OCI-LY1 (cell line): ENCODE results near the gene CXCL12.

Experiments used
- H2AFZ ChIP-seq: fragments of 200-600 bp; sonication (generic), shearing (Covaris generic); 2 replicates; pipeline ENCODE4 v1.6.0; 2014; ENCODE audit warnings: antibody characterized with exemption, mild to moderate bottlenecking, low read length
- H3F3A ChIP-seq: fragments of 200-600 bp; sonication (generic), shearing (Covaris generic); 2 replicates; pipeline ENCODE4 v1.6.0; 2014; ENCODE audit warnings: mild to moderate bottlenecking, antibody characterized with exemption, low read length, moderate library complexity; ENCODE audit not compliant: insufficient read depth
- H3K27ac ChIP-seq: fragments of 200-600 bp; sonication (generic); 2 replicates; pipeline ENCODE4 v1.5.1; 2014; ENCODE audit warnings: low read length, mixed run types, mild to moderate bottlenecking, low read depth; ENCODE audit not compliant: poor library complexity, severe bottlenecking
- H3K27me3 ChIP-seq: fragments of 200-600 bp; sonication (generic); 2 replicates; pipeline ENCODE4 v1.6.0; 2014; ENCODE audit warnings: antibody characterized with exemption, mild to moderate bottlenecking, low read length, moderate library complexity; ENCODE audit not compliant: insufficient read depth
- H3K36me3 ChIP-seq: fragments of 200-600 bp; sonication (generic); 2 replicates; pipeline ENCODE4 v1.6.1; 2014; ENCODE audit warnings: mild to moderate bottlenecking, antibody characterized with exemption, low read length, moderate library complexity, mixed read lengths; ENCODE audit not compliant: insufficient read depth
- H3K4me1 ChIP-seq: fragments of 200-600 bp; sonication (generic); 2 replicates; pipeline ENCODE4 v1.5.1; 2014; ENCODE audit warnings: mild to moderate bottlenecking, low read length, moderate library complexity; ENCODE audit not compliant: insufficient read depth, severe bottlenecking
- H3K4me2 ChIP-seq: fragments of 200-600 bp; sonication (generic), shearing (Covaris generic); 2 replicates; pipeline ENCODE4 v1.6.1; 2014; ENCODE audit warnings: low read length
- H3K4me3 ChIP-seq: fragments of 200-600 bp; sonication (generic); 2 replicates; pipeline ENCODE4 v1.5.1; 2014; ENCODE audit warnings: low read length, low read depth, mild to moderate bottlenecking, mixed read lengths; ENCODE audit not compliant: poor library complexity, severe bottlenecking
- H3K79me2 ChIP-seq: fragments of 200-600 bp; shearing (Covaris generic); 2 replicates; pipeline ENCODE4 v1.6.1; 2016; ENCODE audit warnings: mixed run types, low read length, mixed read lengths; ENCODE audit not compliant: insufficient read depth
- H3K9ac ChIP-seq: fragments of 200-600 bp; sonication (generic), shearing (Covaris generic); 2 replicates; pipeline ENCODE4 v1.6.1; 2014; ENCODE audit warnings: mild to moderate bottlenecking, low read length, mixed read lengths
- H3K9me2 ChIP-seq: fragments of 200-600 bp; sonication (generic), shearing (Covaris generic); 2 replicates; pipeline ENCODE4 v1.6.1; 2014; ENCODE audit warnings: low read depth, mild to moderate bottlenecking, low read length, mixed read lengths
- H3K9me3 ChIP-seq: fragments of 200-600 bp; shearing (Covaris generic); 2 replicates; pipeline ENCODE4 v1.6.1; 2014; ENCODE audit warnings: low read length, mixed read lengths
- H4K20me1 ChIP-seq: fragments of 200-600 bp; sonication (generic), shearing (Covaris generic); 2 replicates; pipeline ENCODE4 v1.6.0; 2016; ENCODE audit warnings: mild to moderate bottlenecking, low read length; ENCODE audit not compliant: insufficient read depth
- EZH2 ChIP-seq: fragments of 200-600 bp; sonication (generic), shearing (Covaris generic); IDR thresholded peaks from 2 replicates; pipeline ENCODE4 v1.8.0; 2017; ENCODE audit warnings: borderline replicate concordance, mixed run types, mild to moderate bottlenecking, antibody characterized with exemption, low read length, moderate library complexity, mixed read lengths
- TF ChIP-seq, protein P1 (sequence below): fragments of 200-600 bp; sonication (generic), shearing (Covaris generic); IDR thresholded peaks from 2 replicates; pipeline ENCODE4 v1.5.1; 2017; ENCODE audit warnings: mild to moderate bottlenecking, antibody characterized with exemption, low read length, moderate library complexity, mixed read lengths

Gene CXCL12

DNA sequence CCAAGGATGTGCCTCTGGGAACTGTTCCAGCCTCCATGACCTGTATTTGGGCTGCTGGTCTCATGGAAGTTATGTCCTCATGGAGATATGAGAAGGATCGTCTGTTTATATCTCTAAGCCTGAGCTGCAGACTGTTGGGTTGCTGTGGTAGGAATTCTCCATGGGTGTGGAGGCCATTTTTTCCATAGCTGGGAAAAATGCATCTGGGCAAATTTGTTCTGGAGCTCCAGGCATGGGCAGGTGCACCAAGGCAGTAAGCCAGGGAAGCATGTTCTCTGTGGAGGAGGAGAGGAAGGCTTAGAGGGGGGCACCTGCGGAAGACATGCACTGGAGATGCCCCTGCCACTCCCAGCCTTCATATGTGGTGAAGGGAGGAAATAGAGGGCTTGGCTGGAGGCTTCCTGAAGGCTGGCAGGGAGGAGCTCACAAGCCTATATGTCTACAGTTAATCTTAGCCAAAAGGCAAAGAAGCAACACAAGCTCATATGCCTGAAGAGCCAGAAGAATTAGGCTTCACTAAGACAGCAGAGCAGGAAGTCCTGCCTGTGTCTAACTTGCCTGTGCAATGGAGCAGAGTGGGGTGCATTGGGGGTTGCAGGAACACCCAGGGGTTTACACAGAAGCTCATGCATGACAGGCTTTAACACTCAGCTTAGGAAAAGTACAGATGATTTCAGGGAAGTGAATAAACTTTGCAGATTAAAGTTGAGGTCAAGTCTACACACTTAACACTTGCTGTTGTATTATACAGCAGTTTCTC lies 35.1 kb upstream of the CXCL12 start:
- Histone ChIP-seq H2AFZ (no peak overlapping the region), H3K27me3 (no peaks in the 10 kb centered on the region), H3K4me2 (no peak overlapping the region), H3K4me1 (no peaks in the 10 kb centered on the region), H3K4me3 (no peak overlapping the region), H3K9me2 (no peaks in the 10 kb centered on the region), H3K9ac (no peak overlapping the region), H3K36me3 (no peaks in the 10 kb centered on the region), H3K27ac (no peak overlapping the region), H3K9me3 (no peaks in the 10 kb centered on the region), H3K79me2 (no peaks in the 10 kb centered on the region), H4K20me1 (no peaks in the 10 kb centered on the region), H3F3A (no peaks in the 10 kb centered on the region)
- no peak for TF ChIP-seq EZH2

DNA sequence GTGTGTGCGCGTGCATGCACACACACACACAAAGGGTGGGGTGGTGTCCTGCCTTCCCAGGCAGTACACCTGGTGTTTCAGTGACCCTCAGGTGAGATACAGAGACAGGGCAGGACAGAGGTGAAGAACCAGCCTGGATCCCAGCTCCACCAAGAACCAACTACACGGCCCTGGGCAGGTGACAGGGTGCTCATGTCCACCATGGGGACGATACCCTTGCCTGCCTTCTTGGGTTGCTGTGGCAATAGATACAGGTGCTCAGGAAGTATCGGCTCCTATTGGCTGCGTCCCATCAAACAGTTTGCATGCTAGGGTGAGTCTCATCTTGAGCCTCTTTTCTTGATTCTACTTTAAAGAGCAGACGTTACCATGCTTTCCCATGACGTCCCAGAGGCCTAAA lies 33.7 kb upstream of the CXCL12 start:
- H3K9me2 ChIP-seq: no peaks in the 10 kb centered on the region
- H3F3A ChIP-seq: no peaks in the 10 kb centered on the region
- no peaks in the 10 kb centered on the region for H3K27me3 ChIP-seq
- H3K4me1 ChIP-seq: no peaks in the 10 kb centered on the region
- H3K9ac ChIP-seq: no peak overlapping the region
- TF ChIP-seq, protein P1, sequence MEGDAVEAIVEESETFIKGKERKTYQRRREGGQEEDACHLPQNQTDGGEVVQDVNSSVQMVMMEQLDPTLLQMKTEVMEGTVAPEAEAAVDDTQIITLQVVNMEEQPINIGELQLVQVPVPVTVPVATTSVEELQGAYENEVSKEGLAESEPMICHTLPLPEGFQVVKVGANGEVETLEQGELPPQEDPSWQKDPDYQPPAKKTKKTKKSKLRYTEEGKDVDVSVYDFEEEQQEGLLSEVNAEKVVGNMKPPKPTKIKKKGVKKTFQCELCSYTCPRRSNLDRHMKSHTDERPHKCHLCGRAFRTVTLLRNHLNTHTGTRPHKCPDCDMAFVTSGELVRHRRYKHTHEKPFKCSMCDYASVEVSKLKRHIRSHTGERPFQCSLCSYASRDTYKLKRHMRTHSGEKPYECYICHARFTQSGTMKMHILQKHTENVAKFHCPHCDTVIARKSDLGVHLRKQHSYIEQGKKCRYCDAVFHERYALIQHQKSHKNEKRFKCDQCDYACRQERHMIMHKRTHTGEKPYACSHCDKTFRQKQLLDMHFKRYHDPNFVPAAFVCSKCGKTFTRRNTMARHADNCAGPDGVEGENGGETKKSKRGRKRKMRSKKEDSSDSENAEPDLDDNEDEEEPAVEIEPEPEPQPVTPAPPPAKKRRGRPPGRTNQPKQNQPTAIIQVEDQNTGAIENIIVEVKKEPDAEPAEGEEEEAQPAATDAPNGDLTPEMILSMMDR: no peak
- TF ChIP-seq EZH2: no peak
- H3K79me2 ChIP-seq: no peaks in the 10 kb centered on the region
- no peaks in the 10 kb centered on the region for H3K36me3 ChIP-seq
- H3K4me3 ChIP-seq: no peak overlapping the region
- H3K4me2 ChIP-seq: no peak overlapping the region
- no peak overlapping the region for H2AFZ ChIP-seq
- no peaks in the 10 kb centered on the region for H3K9me3 ChIP-seq
- H4K20me1 ChIP-seq: no peaks in the 10 kb centered on the region
- H3K27ac ChIP-seq: no peak overlapping the region

DNA sequence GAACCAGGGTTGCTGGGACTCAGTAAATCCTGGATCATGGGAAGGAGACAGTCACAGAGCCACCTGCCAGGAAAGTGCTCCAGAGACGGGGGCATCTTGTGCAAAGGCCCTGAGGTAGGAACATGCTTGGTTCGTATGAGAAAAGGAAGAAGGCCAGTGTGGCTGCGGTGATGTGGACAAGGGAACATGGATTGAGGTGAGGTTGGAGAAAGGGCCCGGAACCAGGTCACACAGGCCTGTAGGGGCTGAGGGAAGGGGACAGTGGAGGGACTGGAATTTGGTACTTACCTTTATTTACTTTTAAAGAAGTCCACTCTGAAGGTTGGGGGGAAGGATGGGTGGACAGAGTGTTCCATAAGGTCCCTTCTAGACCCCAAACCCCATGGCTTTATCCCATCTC lies 32.9 kb upstream of the CXCL12 start:
- H3K9me2 ChIP-seq: no peaks in the 10 kb centered on the region
- H3K27ac ChIP-seq: no peak overlapping the region
- no peak overlapping the region for H3K4me3 ChIP-seq
- H3K79me2 ChIP-seq: no peaks in the 10 kb centered on the region
- no peak for TF ChIP-seq EZH2
- H3K9ac ChIP-seq: no peak overlapping the region
- H3K36me3 ChIP-seq: no peaks in the 10 kb centered on the region
- no peaks in the 10 kb centered on the region for H3F3A ChIP-seq
- H4K20me1 ChIP-seq: no peaks in the 10 kb centered on the region
- H3K9me3 ChIP-seq: no peaks in the 10 kb centered on the region
- no peak overlapping the region for H2AFZ ChIP-seq
- no peaks in the 10 kb centered on the region for H3K27me3 ChIP-seq
- H3K4me2 ChIP-seq: no peak overlapping the region
- no peaks in the 10 kb centered on the region for H3K4me1 ChIP-seq

DNA sequence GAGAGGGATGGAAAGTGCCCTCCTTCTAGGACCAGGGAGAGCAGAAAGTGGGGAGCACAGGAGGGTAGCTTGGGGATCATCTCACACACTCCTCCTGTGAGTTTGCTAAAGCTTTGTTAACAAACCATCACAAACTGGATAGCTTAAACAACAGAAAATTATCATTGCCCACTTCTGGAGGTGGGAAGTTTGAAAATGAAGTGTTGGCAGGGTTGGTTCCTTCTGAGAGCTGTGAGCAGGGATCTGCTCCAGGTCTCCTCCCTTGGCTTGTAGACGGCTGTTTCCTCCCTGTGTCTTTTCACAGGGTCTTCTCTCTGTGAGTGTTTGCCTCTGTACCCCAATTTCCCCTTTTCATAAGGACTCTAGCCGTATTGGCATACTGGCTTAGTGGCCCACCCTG lies 32.0 kb upstream of the CXCL12 start:
- Histone ChIP-seq H3K27me3 (no peaks in the 10 kb centered on the region), H3K4me3 (no peak overlapping the region), H3K9ac (no peak overlapping the region), H3K27ac (no peak overlapping the region), H4K20me1 (no peaks in the 10 kb centered on the region), H3K36me3 (no peaks in the 10 kb centered on the region), H3K9me3 (no peaks in the 10 kb centered on the region), H3F3A (no peaks in the 10 kb centered on the region), H3K79me2 (no peaks in the 10 kb centered on the region), H3K4me2 (no peak overlapping the region), H2AFZ (no peak overlapping the region), H3K4me1 (no peaks in the 10 kb centered on the region), H3K9me2 (no peaks in the 10 kb centered on the region)
- TF ChIP-seq, protein P1: no peak
- no peak for TF ChIP-seq EZH2
